HG03521 (cell line): ENCODE data around the gene TANGO2.

Source experiments
- ATAC-seq: cut with Tn5 transposase; IDR thresholded peaks from one replicate; pipeline ENCODE4 v1.9.1; 2021; ENCODE audit warnings: mild to moderate bottlenecking, moderate library complexity; ENCODE audit not compliant: unreplicated experiment

TANGO2 gene, protein sequence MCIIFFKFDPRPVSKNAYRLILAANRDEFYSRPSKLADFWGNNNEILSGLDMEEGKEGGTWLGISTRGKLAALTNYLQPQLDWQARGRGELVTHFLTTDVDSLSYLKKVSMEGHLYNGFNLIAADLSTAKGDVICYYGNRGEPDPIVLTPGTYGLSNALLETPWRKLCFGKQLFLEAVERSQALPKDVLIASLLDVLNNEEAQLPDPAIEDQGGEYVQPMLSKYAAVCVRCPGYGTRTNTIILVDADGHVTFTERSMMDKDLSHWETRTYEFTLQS

DNA sequence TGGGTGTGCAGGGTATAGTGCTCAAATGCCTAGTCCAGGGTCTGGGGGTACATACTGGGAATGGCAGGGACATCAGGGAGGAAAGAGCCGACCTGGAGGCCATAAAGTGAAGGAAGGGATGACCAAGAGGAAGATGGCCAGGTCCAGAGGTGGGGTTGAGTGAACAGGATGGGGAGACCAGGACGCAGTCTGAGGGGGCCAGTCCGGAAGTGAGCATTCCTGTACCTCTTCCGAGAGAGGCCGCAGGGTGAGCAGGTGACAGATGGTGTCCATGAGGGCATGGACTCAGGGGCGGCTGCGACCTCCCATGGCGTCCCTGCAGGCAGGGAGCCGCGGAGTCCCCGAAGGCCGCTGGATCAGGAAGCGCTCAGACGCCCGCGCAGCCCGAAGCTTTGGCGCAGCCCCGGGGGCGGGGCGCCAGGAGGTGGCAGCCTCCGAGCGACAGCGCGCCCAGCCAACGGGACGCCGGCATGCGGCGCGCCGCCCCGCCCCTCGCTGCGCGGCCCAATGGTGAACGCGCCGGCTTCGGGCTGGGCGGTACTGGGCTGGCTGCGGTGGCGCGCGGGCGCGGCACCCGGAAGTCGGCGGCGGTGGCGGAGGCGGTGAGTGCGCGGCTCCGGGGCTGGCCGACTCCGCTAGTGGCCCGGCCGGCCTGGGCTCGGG, at the start of gene TANGO2:
Gene TANGO2 (plus strand): TSS at position 578 of the 663 bp plus-strand sequence. CDS start 15,689 bp downstream, outside the sequence.
- peak; percentile 81 for ATAC-seq

DNA sequence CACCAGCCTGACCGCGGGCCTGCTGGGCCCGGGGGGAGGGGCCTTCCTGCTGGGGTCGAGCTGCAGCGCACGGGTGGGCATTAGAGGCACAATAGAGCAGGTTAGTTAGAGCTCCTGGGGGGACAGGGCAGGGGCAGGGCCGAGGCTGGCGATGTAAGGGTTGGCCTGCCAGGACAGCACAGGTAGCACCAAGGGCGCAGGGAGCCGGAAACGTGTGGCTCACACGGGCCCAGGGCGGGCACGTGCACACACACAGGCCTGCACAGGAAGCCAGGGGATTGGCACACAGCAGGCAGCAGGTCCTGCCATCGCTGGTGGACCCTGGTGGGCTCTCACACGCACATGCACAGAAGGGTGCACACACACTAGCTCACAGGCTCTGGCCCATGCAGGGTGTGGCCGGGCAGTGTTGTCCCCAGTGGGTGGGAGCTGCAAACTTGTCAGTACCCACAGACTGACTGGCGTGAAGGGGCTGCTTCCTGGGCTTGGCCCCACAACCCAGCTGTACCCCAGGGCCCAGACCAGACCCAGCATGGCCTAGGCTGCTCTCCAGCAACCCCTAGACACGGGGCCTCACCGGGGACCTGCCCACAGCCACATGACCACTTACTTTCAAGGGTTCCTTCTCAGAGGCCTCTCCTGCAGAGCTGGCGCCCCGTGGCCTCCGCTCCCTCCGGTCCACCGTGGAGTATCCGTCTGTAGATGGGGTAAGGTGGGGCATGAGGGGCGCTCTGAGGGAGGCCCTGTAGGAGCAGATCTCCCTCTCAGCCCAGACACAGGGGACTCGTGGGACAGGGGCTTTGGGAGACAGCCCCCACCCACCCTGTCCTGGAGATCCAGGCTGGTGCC, 49.4 kb upstream of the TANGO2 start:
- ATAC-seq: no peak

DNA sequence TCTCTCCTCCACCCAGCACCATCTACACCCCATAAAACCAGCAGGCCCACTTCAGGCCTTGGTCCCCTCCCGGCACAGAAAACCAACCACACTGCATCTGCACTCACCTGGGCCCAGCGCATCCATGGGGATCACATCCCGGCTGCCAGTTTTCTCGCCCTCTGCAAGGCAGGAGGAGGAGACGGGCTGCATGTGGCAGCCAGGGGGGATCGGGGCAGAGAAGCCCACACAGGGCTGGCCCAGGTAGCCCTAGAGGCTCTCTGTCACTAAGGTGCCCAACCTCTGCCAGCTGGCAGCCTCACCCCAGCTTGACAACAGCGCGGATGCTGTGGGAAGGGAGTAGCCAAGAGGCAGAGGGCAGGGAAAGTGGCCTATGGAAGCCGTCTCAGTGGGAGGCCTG, 48.7 kb upstream of the TANGO2 start:
- no peak for ATAC-seq

DNA sequence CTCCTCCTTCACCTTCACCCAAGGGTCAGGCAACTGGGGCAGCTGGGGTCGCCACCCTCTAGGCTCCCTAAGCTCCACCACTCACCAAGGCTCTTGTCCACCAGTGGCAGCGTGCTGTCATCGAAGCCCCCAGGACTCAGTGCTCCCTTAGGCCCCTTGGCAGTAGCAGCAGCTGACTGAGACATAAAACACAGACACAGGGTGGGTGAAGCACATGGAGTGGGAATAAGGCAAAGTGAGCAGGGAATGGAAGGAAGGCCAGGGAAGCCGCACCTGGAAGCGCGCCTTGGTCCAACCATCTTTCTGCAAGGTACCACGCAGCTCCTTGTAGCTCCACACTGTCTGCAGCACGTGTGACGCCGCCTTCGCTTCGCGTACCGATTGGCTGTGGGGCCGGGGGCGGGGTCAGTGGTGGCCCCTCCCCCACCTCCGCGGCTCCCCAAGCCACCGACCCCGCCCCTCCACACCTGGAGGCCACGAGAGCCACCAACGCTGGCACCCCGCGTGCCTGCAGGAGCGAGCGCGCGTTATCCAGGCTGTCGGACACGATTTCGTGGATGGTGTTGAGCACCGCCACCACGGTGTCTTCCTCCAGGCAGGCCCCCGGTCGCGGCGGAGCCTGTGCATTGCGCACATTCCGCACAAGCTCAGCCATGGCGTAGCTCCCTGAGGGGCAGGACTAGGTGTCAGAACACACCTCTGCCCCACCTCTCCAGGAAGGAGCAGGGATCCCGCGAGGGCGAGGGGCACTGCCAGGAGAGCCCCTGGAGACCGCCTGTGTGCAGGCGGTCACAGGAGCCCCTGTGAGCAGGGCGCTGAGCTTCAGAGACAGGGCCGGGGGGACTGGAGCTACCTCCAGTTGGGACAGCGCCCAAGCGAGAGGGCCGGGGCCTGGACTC, 48.0 kb upstream of the TANGO2 start:
- no peak for ATAC-seq

DNA sequence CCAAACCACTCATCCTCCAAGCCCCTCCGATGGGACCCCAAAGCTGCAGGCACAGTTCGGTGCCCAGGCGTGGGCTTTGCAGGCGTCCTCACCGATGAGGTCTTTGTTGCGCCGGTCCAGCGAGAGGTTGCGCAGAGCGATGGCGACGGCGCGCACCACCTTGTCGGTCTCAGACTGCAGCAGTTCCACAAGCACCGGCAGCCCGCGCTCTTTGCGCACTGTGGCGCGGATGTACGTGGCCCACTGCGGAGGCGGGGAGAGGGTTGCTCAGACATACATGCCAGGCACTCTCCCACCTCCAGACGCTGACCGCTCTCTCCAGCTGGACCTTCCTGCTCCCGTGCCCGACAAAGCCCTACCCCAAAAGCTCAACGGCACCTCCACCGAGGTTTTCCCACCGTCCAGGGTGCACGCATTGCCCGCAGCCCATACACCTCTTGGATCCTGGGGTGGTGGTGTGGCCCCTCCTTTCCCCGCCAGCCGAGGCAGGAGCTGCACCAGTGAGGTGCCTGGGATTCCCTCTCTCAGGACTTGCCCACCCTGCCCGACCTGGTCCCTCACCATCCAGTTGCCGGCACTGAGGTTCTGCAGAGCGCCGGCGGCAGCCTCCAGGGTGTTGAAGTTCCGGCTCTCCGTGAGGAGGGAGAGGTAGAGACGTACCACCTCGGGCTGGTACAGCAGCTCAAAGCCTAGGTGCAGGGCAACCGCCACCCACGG, 47.2 kb upstream of the TANGO2 start:
- no peak for ATAC-seq

DNA sequence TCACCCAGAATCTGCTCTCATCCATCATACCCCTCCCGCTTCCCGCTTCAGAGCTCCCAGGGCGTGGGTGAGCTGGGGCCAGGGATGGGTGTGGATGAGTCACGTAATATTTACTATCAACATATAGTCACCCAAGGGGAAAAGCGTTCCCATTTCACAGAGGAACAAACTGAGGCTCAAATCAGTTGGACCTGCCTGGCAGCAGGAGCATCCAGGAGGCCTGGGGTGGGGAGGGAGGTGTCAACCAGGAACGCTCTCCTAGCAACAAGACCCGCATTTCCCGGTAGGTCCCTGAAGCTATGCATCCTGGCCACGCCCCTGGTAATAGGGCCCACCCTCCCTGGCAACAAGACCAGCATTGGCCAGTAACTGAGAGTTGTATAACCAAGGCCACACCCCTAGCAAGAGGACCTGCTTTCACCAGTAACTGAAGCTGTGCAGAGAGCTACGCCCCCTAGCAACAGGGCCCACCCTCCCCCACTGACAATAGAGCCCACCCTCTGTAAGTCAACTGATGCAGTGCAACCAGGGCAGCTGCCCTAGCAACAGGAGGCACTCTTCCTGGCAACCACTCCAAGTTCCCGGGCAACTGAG, 46.5 kb upstream of the TANGO2 start:
- no peak for ATAC-seq

DNA sequence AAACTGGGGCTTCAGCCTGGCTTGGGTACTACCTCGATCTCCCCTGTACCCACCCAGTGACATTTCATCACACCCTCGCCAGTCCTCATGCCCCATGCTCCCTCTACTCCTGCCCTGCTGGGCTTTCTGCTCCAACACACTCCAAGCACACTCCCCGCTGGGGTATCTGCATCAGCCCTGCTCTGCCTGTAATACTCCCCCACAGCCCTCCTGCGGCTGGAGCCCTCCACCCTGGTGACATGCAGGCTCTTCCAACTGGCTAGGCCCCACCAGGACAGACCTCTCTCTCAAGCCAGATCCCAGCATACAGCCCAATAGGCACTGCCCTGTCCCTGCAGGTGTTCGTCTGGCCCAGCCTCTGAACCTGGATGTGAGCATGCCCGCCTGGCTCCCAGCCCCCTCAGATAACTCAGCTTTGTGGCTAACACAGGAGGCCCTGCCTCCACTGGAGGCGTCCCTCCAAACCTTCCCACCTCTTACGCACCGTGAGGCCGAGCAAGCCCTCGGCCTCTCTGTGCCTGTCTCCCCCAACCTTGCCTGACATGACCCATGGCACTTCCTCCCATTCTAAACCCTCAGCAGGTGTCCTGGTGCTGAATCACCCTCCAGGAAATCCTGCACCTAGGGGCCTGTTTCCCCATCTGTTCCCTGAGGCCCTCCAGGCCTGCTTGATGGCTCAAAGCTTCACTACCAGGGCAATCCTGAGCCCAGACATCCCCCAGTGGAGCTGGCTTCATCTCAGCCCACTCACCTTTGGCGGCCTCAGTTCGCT, 45.8 kb upstream of the TANGO2 start:
- ATAC-seq: no peak

DNA sequence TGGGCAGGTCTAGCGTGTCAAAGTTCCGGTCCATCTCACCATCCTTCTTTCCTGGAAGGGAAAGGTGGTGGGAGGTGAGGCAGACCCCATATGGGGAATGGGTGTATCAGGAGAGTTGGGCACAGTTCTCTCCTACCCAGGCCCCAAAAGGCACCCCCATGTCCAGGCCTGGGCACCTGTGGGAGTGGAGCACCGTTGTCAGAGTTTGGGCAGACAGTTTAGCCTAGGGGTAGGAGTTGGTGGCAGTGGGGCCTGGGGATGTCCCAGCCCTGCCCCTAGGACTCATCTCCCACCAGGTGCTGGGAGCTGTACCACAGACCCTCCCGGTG, 45.2 kb upstream of the TANGO2 start:
- no peak for ATAC-seq

DNA sequence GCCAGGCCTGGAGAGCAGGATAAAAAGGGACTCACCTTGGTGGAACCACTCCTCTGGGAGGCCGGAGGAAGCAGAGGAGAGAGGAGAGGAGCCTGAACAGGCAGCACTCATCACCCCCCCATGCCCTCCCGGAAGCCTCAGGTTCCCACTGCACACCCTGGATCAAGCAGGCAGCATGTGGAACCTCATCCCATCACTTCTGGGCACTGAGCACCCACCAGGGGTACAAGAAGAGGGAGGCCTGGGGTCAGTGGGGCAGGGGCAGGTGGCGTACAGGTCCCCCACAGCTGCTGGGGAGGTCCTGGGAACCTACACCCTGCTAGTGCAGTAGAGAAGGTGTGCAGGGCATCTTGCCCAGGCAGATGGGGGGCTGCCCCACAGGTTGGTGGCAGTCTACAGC, 44.2 kb upstream of the TANGO2 start:
- no peak for ATAC-seq

DNA sequence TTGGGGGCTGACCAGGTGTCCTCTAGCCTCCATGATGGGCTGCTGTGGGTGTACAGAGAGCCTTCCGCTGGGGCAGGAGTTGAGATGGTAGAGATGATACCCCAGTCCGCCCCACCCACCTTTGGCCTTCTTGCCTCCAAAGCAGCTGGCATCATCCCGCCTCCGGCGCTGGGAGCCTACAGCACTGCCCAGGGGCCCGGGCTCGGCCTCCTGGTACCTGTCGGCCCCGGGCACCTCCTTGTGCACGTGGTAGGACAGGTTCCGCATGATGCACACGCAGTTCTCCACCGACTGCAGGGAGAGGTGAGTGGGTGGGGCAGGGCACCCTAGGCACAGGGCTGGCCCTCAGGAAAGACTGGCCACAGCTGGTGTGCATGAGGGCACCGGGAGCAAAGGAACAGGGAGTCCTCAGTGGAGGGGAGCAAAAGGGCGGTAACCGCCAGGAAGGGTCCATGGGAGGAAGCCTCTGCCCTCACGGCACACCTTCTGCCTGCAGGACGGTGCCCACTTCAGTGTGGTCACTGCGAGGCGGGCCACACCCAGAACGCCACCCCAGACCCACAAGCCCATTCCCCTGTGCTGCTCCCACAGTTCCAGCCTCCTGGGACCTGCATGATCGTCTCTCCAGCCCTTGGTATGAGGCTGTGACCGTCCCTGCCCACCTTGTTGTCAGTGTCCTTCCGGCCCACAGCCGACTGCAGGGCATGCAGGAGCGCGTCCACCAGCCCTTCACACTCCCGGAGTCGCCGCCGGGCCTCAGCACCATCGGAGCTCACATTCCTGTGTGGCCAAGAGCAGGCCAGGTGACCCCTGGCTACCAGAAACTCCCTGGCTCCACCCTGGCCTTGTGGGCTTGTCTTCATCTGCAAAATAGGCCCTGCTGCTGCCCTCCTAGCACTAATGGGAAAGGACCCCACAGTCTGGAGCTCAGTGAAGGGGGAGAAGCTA, 43.3 kb upstream of the TANGO2 start:
- ATAC-seq: no peak

DNA sequence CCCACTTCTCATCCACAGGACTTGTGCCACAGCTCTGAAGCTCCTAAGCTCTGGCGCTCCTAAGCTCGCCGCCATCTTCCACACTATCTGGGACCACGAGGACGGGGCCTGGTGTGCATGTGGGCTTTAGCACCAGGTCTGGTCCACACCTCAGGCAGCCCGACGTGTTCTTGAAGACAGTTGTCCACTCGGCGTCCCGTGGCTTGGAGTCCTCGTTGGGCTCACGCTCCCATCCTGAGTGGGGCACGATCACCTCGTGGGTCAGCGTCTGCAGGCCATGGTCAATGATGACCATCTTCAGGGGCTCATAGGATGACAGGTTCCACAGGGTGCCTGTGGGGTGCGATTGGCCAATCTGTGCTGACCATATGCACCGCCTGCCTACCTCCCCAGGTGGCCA, 42.2 kb upstream of the TANGO2 start:
- ATAC-seq: no peak

DNA sequence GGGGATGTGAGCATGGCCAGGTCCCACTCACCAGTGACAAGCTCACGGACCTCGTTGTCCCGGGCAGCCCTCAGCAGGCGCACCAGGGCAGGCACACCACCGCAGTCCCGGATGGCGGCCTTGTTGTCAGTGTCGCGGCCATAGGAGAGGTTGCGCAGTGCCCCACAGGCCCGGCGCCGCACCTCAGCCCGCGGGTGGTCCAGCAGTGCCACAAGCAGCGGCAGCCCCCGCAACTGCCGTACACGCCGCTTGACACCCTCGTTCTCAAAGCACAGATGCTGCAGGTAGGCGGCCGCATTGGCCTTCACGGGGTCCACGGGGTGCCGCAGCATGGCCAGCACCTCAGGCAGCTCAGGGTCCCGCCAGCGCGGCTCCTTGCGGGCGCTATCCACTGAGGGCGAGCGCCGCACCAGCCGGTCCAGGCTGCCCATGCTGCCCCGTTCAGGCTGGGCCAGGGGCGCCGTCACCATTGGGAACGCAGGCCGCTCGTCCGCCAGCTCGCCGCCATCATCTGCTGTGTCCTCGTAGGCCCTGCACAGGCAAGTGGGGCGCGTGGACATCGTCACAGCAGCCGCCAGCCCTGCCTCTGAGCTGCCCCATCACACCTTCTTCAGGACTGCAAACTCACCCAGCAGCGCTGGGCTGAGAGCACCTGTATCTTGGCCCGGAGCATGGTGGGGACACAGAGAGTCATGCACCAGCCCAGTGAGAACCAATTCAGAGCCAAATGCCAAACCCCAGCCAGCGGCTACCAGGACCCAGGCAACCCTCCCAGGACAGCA, 41.0 kb upstream of the TANGO2 start:
- ATAC-seq: no peak

DNA sequence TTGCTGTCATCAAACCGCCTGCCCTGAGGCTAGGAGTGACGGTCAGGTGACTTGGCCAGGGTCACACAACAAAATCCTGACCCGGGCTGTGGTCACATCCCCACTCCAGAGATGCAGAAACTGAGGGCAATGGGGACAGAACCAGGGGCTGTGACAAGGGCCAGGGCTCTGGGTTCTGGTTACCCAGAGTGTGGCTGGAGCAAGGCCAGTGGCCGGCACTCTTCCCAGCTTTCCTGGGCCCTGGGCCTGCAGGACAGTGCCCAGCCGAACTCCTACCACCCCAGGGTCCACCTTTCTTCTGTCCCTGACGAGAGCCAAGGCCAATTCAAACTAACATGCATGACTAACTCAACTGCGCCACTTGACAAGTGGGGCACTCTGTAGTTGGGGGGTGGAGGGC, 40.1 kb upstream of the TANGO2 start:
- no peak for ATAC-seq

DNA sequence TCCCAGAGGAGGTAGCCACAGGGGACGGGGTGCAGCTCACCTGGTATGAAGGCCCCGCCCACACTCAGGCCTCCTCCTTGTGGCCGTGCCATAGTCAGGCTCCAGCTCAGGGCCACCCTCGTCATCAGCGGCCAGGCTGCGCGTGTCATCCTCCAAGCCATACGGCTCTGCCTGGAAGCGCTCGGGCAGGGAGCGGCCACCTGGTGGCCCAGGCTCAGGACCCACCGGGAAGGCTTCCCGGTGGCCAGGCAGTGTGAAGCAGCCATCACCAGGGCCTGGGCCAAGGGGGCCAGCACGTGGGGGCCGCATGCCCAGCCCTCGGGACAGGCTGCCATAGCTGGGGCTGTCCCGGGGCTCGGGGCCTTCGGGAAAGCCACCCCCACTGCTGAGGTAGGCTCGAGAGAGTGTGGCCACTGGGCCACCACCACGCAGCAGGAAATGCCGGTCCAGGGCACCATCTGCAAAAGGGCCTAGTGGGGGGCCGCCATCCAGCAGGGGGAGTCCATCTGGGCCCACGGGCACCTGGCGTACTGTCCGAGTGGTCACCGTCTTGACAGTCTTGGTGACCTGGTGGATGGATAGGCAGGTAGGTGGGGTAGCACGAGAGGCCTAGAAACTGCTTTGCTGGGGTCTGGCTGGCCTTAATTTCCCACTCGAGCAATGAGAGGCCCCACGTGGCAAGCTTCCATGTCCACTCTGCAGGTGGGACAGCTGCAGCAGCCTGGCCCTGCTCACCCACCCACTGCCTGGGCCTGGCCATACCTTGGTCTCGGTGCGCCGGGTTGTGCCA, 39.5 kb upstream of the TANGO2 start:
- ATAC-seq: no peak

DNA sequence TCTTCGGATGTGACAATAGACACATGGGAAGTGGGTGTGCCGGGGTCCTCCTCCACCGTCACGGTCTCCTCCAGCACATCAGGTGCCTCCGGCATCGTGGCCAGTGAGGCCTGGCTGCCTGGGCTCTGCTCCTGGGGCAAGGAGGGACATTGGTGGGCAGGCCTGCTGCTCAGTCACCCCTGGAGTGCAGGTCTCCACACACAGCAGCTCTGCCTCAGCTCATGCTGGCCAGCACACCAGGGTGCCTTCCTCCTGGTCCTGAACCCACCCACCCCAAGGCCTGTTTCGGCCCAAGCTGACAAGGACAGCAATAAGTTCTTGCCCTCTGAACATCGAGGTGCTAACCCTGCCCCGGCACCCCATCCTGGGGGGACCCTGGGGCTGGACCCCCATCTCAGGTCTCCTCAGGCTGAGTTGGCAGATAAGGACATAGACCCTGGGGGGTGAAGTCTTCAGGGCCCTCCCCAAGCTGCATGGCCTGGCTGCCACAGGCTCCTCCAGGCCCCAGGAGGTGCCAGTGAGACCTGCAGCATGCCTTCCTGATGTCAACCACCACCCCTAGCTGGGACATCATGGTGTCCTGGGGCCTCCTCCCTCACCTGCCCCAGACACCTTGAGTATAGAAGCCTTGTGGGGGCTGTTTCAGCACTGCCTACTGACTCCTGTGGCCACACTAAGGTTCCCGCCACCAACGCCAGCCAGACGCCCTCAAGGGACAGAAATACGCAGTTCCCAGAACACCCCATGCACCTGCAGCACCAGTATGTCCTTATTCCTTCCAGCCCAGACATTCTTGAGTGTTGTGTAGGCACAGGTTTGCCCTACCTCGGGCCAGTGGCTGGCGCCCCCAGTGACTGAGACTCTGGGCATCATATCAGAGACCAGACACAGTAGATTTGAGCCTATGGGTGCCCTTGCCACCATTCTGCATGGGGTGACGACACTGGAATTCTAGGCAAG, 38.7 kb upstream of the TANGO2 start:
- ATAC-seq: no peak
